ENCODE results near the gene ABCG5. TPM values are rescaled to one million over a fixed set of nuclear protein-coding genes. Genes with fewer than 3 reads are reported as not detected.

The ABCG5 gene
- total and polyA plus RNA-seq, 2 experiments from 2014 or later, result 0.08 TPM; not detected in 1

GRCh38 chr2:43794956-43795355, 43.7 kb downstream of the ABCG5 start:
- H3K36me3 ChIP-seq (ENCODE audit: insufficient read depth), result no peaks in the 10 kb centered on the region
- Mint-ChIP-seq H3K27ac (no peak overlapping the region), H3K36me3 (ENCODE audit: low read depth) (no peaks in the 10 kb centered on the region), H3K9me3 (no peaks in the 10 kb centered on the region), H3K27me3 (ENCODE audit: insufficient read depth, low read depth, poor library complexity) (no peaks in the 10 kb centered on the region), H3K4me1 (no peaks in the 10 kb centered on the region), H3K4me3 (no peak overlapping the region)
- TF ChIP-seq JUNB (IDR thresholded peaks at IDR 0.05; ENCODE audit: unreplicated experiment) (no peak), CREB1 (CRISPR knock-in tag; IDR thresholded peaks at IDR 0.05; ENCODE audit: low read depth) (no peak), EZH2 (IDR thresholded peaks at IDR 0.05; ENCODE audit: low read depth, unreplicated experiment) (no peak), ZNF331 (CRISPR knock-in tag; IDR thresholded peaks at IDR 0.05; ENCODE audit: low read depth) (no peak), ETS1 (IDR thresholded peaks at IDR 0.05) (no peak), POLR2AphosphoS5 (IDR thresholded peaks at IDR 0.05; ENCODE audit: low read depth) (no peak), EZH2phosphoT487 (IDR thresholded peaks at IDR 0.05; ENCODE audit: unreplicated experiment) (no peak), REST (IDR thresholded peaks at IDR 0.05; ENCODE audit: unreplicated experiment) (no peak), ZNF462 (CRISPR knock-in tag; IDR thresholded peaks at IDR 0.05) (no peak), NANOG (IDR thresholded peaks at IDR 0.05; ENCODE audit: borderline replicate concordance) (no peak), STAT1 (IDR thresholded peaks at IDR 0.05; ENCODE audit: unreplicated experiment) (no peak), ZNF114 (CRISPR knock-in tag; IDR thresholded peaks at IDR 0.05) (no peak)
- TF ChIP-seq, protein P1, sequence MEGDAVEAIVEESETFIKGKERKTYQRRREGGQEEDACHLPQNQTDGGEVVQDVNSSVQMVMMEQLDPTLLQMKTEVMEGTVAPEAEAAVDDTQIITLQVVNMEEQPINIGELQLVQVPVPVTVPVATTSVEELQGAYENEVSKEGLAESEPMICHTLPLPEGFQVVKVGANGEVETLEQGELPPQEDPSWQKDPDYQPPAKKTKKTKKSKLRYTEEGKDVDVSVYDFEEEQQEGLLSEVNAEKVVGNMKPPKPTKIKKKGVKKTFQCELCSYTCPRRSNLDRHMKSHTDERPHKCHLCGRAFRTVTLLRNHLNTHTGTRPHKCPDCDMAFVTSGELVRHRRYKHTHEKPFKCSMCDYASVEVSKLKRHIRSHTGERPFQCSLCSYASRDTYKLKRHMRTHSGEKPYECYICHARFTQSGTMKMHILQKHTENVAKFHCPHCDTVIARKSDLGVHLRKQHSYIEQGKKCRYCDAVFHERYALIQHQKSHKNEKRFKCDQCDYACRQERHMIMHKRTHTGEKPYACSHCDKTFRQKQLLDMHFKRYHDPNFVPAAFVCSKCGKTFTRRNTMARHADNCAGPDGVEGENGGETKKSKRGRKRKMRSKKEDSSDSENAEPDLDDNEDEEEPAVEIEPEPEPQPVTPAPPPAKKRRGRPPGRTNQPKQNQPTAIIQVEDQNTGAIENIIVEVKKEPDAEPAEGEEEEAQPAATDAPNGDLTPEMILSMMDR (conservative IDR thresholded peaks at IDR 0.05; ENCODE audit: low read depth in 2 of 2), result no peak
- no peak overlapping the region for H3K27ac ChIP-seq (ENCODE audit: low read depth)
- H4K20me1 ChIP-seq (replicated peaks; ENCODE audit: insufficient read depth), result no peaks in the 10 kb centered on the region
- no peaks in the 10 kb centered on the region for H3K4me1 ChIP-seq (ENCODE audit: insufficient read depth)
- H3K4me3 ChIP-seq, result no peak overlapping the region
- H3F3A ChIP-seq (replicated peaks; ENCODE audit: low read depth), result no peaks in the 10 kb centered on the region
- H3K79me2 ChIP-seq (replicated peaks; ENCODE audit: insufficient read depth), result no peaks in the 10 kb centered on the region
- no peak for DNase-seq (ENCODE audit: low spot score)
- H3K4me2 ChIP-seq, result no peak overlapping the region
- no peak for ATAC-seq
- no peaks in the 10 kb centered on the region for H3K9me2 ChIP-seq (ENCODE audit: insufficient read depth)
- no peak overlapping the region for H2AFZ ChIP-seq
- no peaks in the 10 kb centered on the region for H3K27me3 ChIP-seq (ENCODE audit: insufficient read depth)
